ENCODE measurements around the gene RFTN1.

DNA sequence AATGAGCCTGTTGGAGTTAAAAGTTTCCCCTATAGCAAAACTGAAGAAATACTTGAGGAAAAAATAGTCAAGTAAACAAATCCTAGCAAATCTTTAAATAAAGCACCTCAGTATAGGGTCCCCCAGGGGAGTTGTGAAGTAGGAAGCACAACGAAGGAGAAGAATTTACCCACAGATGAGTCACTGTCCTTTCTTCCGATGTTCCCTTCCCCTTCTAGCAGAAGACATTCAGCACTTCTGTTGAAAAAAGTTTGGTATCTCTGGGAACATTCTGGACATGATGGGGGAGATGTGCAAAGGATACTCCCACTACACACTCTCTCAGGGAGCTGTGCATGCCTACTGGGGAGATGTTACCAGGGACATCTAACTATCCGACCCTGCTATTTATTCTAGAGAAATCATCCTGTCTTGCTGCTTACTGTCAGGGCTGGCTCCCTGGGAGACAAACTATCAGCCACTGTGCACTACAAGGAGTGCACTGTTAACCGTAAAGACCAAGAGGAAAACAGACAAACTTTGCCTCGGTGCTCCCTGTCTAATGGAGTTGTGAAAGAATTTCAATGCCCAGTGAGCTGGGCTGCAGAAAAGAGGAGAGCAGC, 93.8 kb downstream of the RFTN1 start:
- no peak for TF ChIP-seq CTCF (IDR thresholded peaks at IDR 0.05)
- no peak for TF ChIP-seq EZH2phosphoT487 (IDR thresholded peaks at IDR 0.05)
